Right forelimb (tissue), 1 donor: ENCODE results near the gene ZNF146.
"Not testable (repeated sequence)": the region's sequence is repeated elsewhere in the genome, so short reads cannot be mapped to it uniquely, and the experiment has no call there.

Experiments
- DNase-seq: peaks from one replicate; pipeline ENCODE4 v3.0.0-alpha.2; 2018

ZNF146 gene

GRCh38 chr19:36214386-36215275, at the start of gene ZNF146, which contains the start of gene ZNF565:
ZNF146 (plus strand) TSS chr19:36215106; CDS start chr19:36236441, 21,335 bp downstream.
ZNF565 (minus strand) TSS chr19:36214665; CDS start chr19:36201985, 12,680 bp downstream.
- DNase-seq: peak; percentile 96

- DNase-seq: peak; percentile 57
Observed at GRCh38 chr19:36169084-36169760, 45.7 kb upstream of the ZNF146 start.

- no peak for DNase-seq
Observed at GRCh38 chr19:36172852-36173251, 42.1 kb upstream of the ZNF146 start.

GRCh38 chr19:36173846-36174245, 41.1 kb upstream of the ZNF146 start:
- DNase-seq: not testable (repeated sequence)

- not testable (repeated sequence) for DNase-seq
Observed at GRCh38 chr19:36179077-36179476, 35.8 kb upstream of the ZNF146 start.

- DNase-seq: no peak
Observed at GRCh38 chr19:36182612-36183244, 32.2 kb upstream of the ZNF146 start.

- no peak for DNase-seq
Observed at GRCh38 chr19:36183245-36183628, 31.7 kb upstream of the ZNF146 start.

GRCh38 chr19:36186722-36187121, 28.2 kb upstream of the ZNF146 start:
- DNase-seq: not testable (repeated sequence)

- DNase-seq: no peak
Observed at GRCh38 chr19:36196249-36196648, 18.7 kb upstream of the ZNF146 start.

GRCh38 chr19:36198119-36198518, 16.8 kb upstream of the ZNF146 start:
- no peak for DNase-seq

- DNase-seq: no peak
Observed at GRCh38 chr19:36201684-36202083, 13.2 kb upstream of the ZNF146 start.

- DNase-seq: no peak
Observed at GRCh38 chr19:36203293-36203692, 11.6 kb upstream of the ZNF146 start.

- no peak for DNase-seq
Observed at GRCh38 chr19:36207605-36208252, 7.2 kb upstream of the ZNF146 start.

- no peak for DNase-seq
Observed at GRCh38 chr19:36209372-36209771, 5.5 kb upstream of the ZNF146 start.

GRCh38 chr19:36210497-36210896, 4.4 kb upstream of the ZNF146 start:
- DNase-seq: no peak

- DNase-seq: no peak
Observed at GRCh38 chr19:36212895-36213294, 2.0 kb upstream of the ZNF146 start.

GRCh38 chr19:36215276-36216123, 594 bp downstream of the ZNF146 start:
- peak; percentile 50 for DNase-seq

GRCh38 chr19:36221474-36221873, 6.6 kb downstream of the ZNF146 start:
- no peak for DNase-seq

GRCh38 chr19:36222503-36222902, 7.6 kb downstream of the ZNF146 start:
- no peak for DNase-seq

- DNase-seq: no peak
Observed at GRCh38 chr19:36225219-36225892, 10.4 kb downstream of the ZNF146 start.

- not testable (repeated sequence) for DNase-seq
Observed at GRCh38 chr19:36233626-36234025, 18.7 kb downstream of the ZNF146 start.
